PFSK-1 (cell line): Measurements from ENCODE around the gene TANC2.

Experiments
- POLR2AphosphoS5 ChIP-seq: IDR thresholded peaks from 2 replicates; pipeline ENCODE4 v1.6.1; 2012; ENCODE audit warnings: low read depth, mild to moderate bottlenecking, control low read depth, low read length, moderate library complexity
- REST ChIP-seq, 2 experiments: IDR thresholded peaks; 2 replicates each; pipeline versions ENCODE4 v1.6.1 to v1.8.0; 2011 to 2012; ENCODE audit warnings: low read depth in 2 of 2, low read length in 2 of 2, control low read depth in 1 of 2, inconsistent platforms in 1 of 2, mild to moderate bottlenecking in 1 of 2, moderate library complexity in 1 of 2; ENCODE audit not compliant: insufficient read depth in 1 of 2
- SIN3A ChIP-seq: IDR thresholded peaks from 2 replicates; pipeline ENCODE4 v1.6.1; 2012; ENCODE audit warnings: mild to moderate bottlenecking, low read length, moderate library complexity, borderline replicate concordance; ENCODE audit not compliant: insufficient read depth
- TAF1 ChIP-seq: IDR thresholded peaks from 2 replicates; pipeline ENCODE4 v1.6.1; 2012; ENCODE audit warnings: low read length, control low read depth, borderline replicate concordance; ENCODE audit not compliant: insufficient read depth

GRCh38 chr17:62950067-62950466, 16.0 kb upstream of the TANC2 start:
- TF ChIP-seq REST (IDR thresholded peaks at IDR 0.05; ENCODE audit: insufficient read depth in 1 of 2, low read depth in 2 of 2, low read length in 2 of 2) (no peak), POLR2AphosphoS5 (no peak), SIN3A (no peak), TAF1 (no peak)
